CD14-positive monocyte (primary cell): ENCODE measurements around the gene HSPA1L. TPM values are rescaled to one million over a fixed set of nuclear protein-coding genes. Genes with fewer than 3 reads are reported as not detected.

Experiments used
- DNase-seq, 3 donors: peaks; one replicate each; pipeline ENCODE4 v3.0.0-alpha.2; 2011 to 2022
- H2AFZ ChIP-seq: 2 replicates; pipeline ENCODE4 v1.6.0; 2012; ENCODE audit warnings: mild to moderate bottlenecking, low read depth, low read length, inconsistent platforms; ENCODE audit not compliant: insufficient read depth, poor library complexity, severe bottlenecking
- H3K27ac ChIP-seq, 2 donors: 1 replicate in 1 of 2; 2 replicates in 1 of 2; pipeline ENCODE4 v1.5.1; 2012 to 2013; ENCODE audit warnings: low read length in 2 of 2, control low read depth in 1 of 2, inconsistent platforms in 1 of 2, low read depth in 1 of 2, mild to moderate bottlenecking in 1 of 2
- H3K27me3 ChIP-seq, 2 donors: one replicate each; pipeline versions ENCODE4 v1.6.0 to v1.6.1; 2011 to 2013; ENCODE audit warnings: low read length in 2 of 2; ENCODE audit not compliant: control insufficient read depth in 2 of 2, insufficient read depth in 2 of 2
- H3K36me3 ChIP-seq, 2 donors: replicated peaks in 1 of 2; 1 replicate in 1 of 2; 2 replicates in 1 of 2; pipeline versions ENCODE4 v1.5.1 to v1.6.1; 2012 to 2013; ENCODE audit warnings: low read length in 2 of 2, control low read depth in 1 of 2, inconsistent platforms in 1 of 2, mild to moderate bottlenecking in 1 of 2; ENCODE audit not compliant: insufficient read depth in 2 of 2, control insufficient read depth in 1 of 2
- H3K4me1 ChIP-seq, 2 donors: 1 replicate in 1 of 2; 2 replicates in 1 of 2; pipeline versions ENCODE4 v1.5.1 to v1.6.1; 2012 to 2013; ENCODE audit warnings: low read length in 2 of 2, control low read depth in 1 of 2, inconsistent platforms in 1 of 2, mild to moderate bottlenecking in 1 of 2, moderate library complexity in 1 of 2; ENCODE audit not compliant: insufficient read depth in 2 of 2, control insufficient read depth in 1 of 2
- H3K4me2 ChIP-seq: replicated peaks from 2 replicates; pipeline ENCODE3; 2012; ENCODE audit warnings: low read length, moderate library complexity, mild to moderate bottlenecking; ENCODE audit not compliant: poor library complexity, severe bottlenecking; ENCODE audit errors: extremely low read depth
- H3K4me3 ChIP-seq, 3 experiments: fragments of 200-600 bp in 1 of 3; sonication (generic) in 1 of 3; replicated peaks in 1 of 3; 1 replicate in 2 of 3; 2 replicates in 1 of 3; pipeline ENCODE4 v1.5.1; 2011 to 2013; ENCODE audit warnings: low read length in 3 of 3, mild to moderate bottlenecking in 3 of 3, control low read depth in 2 of 3, low read depth in 2 of 3, inconsistent platforms in 1 of 3, moderate library complexity in 1 of 3
- H3K79me2 ChIP-seq: 2 replicates; pipeline ENCODE4 v1.6.0; 2012; ENCODE audit warnings: mild to moderate bottlenecking, control low read depth, inconsistent platforms, low read length, moderate library complexity; ENCODE audit not compliant: insufficient read depth
- H3K9ac ChIP-seq: 2 replicates; pipeline ENCODE4 v1.6.0; 2017; ENCODE audit warnings: low read length, mild to moderate bottlenecking; ENCODE audit not compliant: insufficient read depth, poor library complexity, severe bottlenecking
- H3K9me3 ChIP-seq, 2 donors: replicated peaks in 1 of 2; 1 replicate in 1 of 2; 2 replicates in 1 of 2; pipeline versions ENCODE4 v1.5.1 to v1.6.1; 2012 to 2013; ENCODE audit warnings: low read length in 2 of 2, control low read depth in 1 of 2; ENCODE audit not compliant: control insufficient read depth in 1 of 2, insufficient read depth in 1 of 2
- H4K20me1 ChIP-seq: 2 replicates; pipeline ENCODE4 v1.6.0; 2012; ENCODE audit warnings: mild to moderate bottlenecking, low read length, control low read depth, moderate library complexity; ENCODE audit not compliant: insufficient read depth
- H3K27ac Mint-ChIP-seq, 7 donors: one replicate each; pipeline ENCODE4 v1.8.0; 2020; ENCODE audit warnings: mild to moderate bottlenecking in 7 of 7, mixed read lengths in 7 of 7, moderate library complexity in 6 of 7, inconsistent platforms in 2 of 7
- H3K27me3 Mint-ChIP-seq, 3 donors: one replicate each; pipeline ENCODE4 v1.8.0; 2021 to 2022; ENCODE audit warnings: low read depth in 3 of 3, mild to moderate bottlenecking in 3 of 3, mixed read lengths in 3 of 3, moderate library complexity in 3 of 3, inconsistent platforms in 1 of 3
- H3K36me3 Mint-ChIP-seq, 2 donors: one replicate each; pipeline ENCODE4 v1.8.0; 2020; ENCODE audit warnings: mixed read lengths in 2 of 2, inconsistent platforms in 1 of 2, mild to moderate bottlenecking in 1 of 2
- H3K4me1 Mint-ChIP-seq: one replicate; pipeline ENCODE4 v1.8.0; 2020; ENCODE audit warnings: mild to moderate bottlenecking, mixed read lengths
- H3K4me3 Mint-ChIP-seq, 2 donors: one replicate each; pipeline ENCODE4 v1.8.0; 2020; ENCODE audit warnings: mild to moderate bottlenecking in 2 of 2, mixed read lengths in 2 of 2, moderate library complexity in 1 of 2
- H3K9me3 Mint-ChIP-seq, 7 donors: one replicate each; pipeline ENCODE4 v1.8.0; 2020 to 2022; ENCODE audit warnings: mixed read lengths in 7 of 7, mild to moderate bottlenecking in 6 of 7, moderate library complexity in 6 of 7, inconsistent platforms in 2 of 7
- WGBS: methylation state at CpG from one replicate; pipeline ENCODE4 v1.1.5; 2013; ENCODE audit warnings: missing lambda C conversion rate; ENCODE audit not compliant: insufficient coverage; 5-methylcytosine and 5-hydroxymethylcytosine counted together
- intact Hi-C, 2 donors: fragments of 100-400 bp; cut with micrococcal nuclease; formaldehyde crosslinking; loops; one replicate each; pipeline versions ENCODE4 v1.15.0 to v1.15.1; 2023
- polyA plus RNA-seq, 3 donors: library from polyadenylated mRNA; depleted of rRNA in 1 of 3; unstranded in 2 of 3; stranded (reverse) in 1 of 3; fragments of 300-500 nt in 2 of 3; fragments of >200 nt in 1 of 3; fragmentation: Illumina TruSeq in 2 of 3; gene quantifications; 1 replicate in 2 of 3; 2 replicates in 1 of 3; pipeline ENCODE4 v1.2.3, GENCODE V29; 2012 to 2021
- TF ChIP-seq, protein P1 (sequence below): fragments of 200-600 bp; IDR thresholded peaks from one replicate; pipeline ENCODE4 v1.8.0; 2022; ENCODE audit warnings: antibody characterized with exemption, mild to moderate bottlenecking

The HSPA1L gene
- polyA plus RNA-seq, 3 donors: 0.53 to 0.72 (median 0.55) TPM

- peaks cover 17 to 34% of the 10 kb centered on the region in 2 donors for H3K36me3 Mint-ChIP-seq
- peaks cover 42% of the 10 kb centered on the region for H3K4me1 Mint-ChIP-seq
- H3K27me3 Mint-ChIP-seq: peaks cover 0 to 4% (median 0%) of the 10 kb centered on the region in 3 donors
- TF ChIP-seq, protein P1, sequence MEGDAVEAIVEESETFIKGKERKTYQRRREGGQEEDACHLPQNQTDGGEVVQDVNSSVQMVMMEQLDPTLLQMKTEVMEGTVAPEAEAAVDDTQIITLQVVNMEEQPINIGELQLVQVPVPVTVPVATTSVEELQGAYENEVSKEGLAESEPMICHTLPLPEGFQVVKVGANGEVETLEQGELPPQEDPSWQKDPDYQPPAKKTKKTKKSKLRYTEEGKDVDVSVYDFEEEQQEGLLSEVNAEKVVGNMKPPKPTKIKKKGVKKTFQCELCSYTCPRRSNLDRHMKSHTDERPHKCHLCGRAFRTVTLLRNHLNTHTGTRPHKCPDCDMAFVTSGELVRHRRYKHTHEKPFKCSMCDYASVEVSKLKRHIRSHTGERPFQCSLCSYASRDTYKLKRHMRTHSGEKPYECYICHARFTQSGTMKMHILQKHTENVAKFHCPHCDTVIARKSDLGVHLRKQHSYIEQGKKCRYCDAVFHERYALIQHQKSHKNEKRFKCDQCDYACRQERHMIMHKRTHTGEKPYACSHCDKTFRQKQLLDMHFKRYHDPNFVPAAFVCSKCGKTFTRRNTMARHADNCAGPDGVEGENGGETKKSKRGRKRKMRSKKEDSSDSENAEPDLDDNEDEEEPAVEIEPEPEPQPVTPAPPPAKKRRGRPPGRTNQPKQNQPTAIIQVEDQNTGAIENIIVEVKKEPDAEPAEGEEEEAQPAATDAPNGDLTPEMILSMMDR: no peak
- Histone ChIP-seq H3K4me3 (peak overlapping the region; percentile 59 to 94 (median 82)), H3K9ac (peak overlapping the region; percentile 66), H3K27ac (peak overlapping the region; percentile 60 to 78), H3K36me3 (peaks cover 11 to 21% of the 10 kb centered on the region in 2 donors), H3K4me1 (peaks cover 35 to 48% of the 10 kb centered on the region in 2 donors), H3K27me3 (no peaks in the 10 kb centered on the region), H4K20me1 (no peaks in the 10 kb centered on the region), H2AFZ (peak overlapping the region; percentile 81), H3K9me3 (no peaks in the 10 kb centered on the region), H3K4me2 (peak overlapping the region; percentile 95), H3K79me2 (peaks cover 48% of the 10 kb centered on the region)
- DNase-seq: peak; percentile 59 to 93 (median 74)
- 0% methylated on average over 10 of the region's 13 CpGs for whole genome bisulfite sequencing
- H3K9me3 Mint-ChIP-seq: no peaks in the 10 kb centered on the region
- H3K4me3 Mint-ChIP-seq: peak overlapping the region; percentile 93 to 95
- peak overlapping the region; percentile 92 to 98 (median 94) for H3K27ac Mint-ChIP-seq
- intact Hi-C loops: no loop called here
Measured at GRCh38 chr6:31814677-31815024, 432 bp downstream of the HSPA1L start.

- H3K79me2 ChIP-seq: peaks cover 36% of the 10 kb centered on the region
- peaks cover 31% of the 10 kb centered on the region for H3K4me1 Mint-ChIP-seq
- no peaks in the 10 kb centered on the region for H3K9me3 Mint-ChIP-seq
- peak overlapping the region; percentile 85 to 96 (median 92) for H3K27ac Mint-ChIP-seq
- DNase-seq: no peak
- H3K27ac ChIP-seq: peak overlapping the region; percentile 55 to 58
- no peaks in the 10 kb centered on the region for H4K20me1 ChIP-seq
- H3K4me3 Mint-ChIP-seq: no peak overlapping the region
- no peaks in the 10 kb centered on the region for H3K27me3 ChIP-seq
- peak overlapping the region in 1 of 3 experiments; percentile 94 for H3K4me3 ChIP-seq
- no peaks in the 10 kb centered on the region for H3K9me3 ChIP-seq
- intact Hi-C loops: no loop called here
- peaks cover 11 to 23% of the 10 kb centered on the region in 2 donors for H3K36me3 ChIP-seq
- H3K4me2 ChIP-seq: peak overlapping the region; percentile 95
- peak overlapping the region; percentile 53 for H2AFZ ChIP-seq
- 93% methylated on average over 3 of the region's 7 CpGs for WGBS
- peak overlapping the region; percentile 40 for H3K9ac ChIP-seq
- peaks cover 20 to 38% of the 10 kb centered on the region in 2 donors for H3K36me3 Mint-ChIP-seq
- H3K4me1 ChIP-seq: peaks cover 24 to 36% of the 10 kb centered on the region in 2 donors
- H3K27me3 Mint-ChIP-seq: peaks cover 0 to 2% (median 0%) of the 10 kb centered on the region in 3 donors
- TF ChIP-seq, protein P1: no peak
Measured at GRCh38 chr6:31813465-31813849, 1.6 kb downstream of the HSPA1L start.
